Tibial artery (tissue), 4 donors: ENCODE results near the gene RXRA.

Experiments used
- DNase-seq, 2 donors: peaks; one replicate each; pipeline ENCODE4 v3.0.0-alpha.2; 2019
- H3K27ac ChIP-seq, 2 donors: fragments of 200-600 bp; sonication (generic) in 1 of 2; 1 replicate in 1 of 2; 2 replicates in 1 of 2; pipeline ENCODE4 v1.5.1; 2018 to 2019; ENCODE audit warnings: mild to moderate bottlenecking in 1 of 2
- H3K27me3 ChIP-seq, 2 donors: fragments of 200-600 bp; sonication (generic) in 1 of 2; one replicate each; pipeline versions ENCODE4 v1.5.1 to v1.6.0; 2016 to 2019
- H3K36me3 ChIP-seq, 3 donors: fragments of 200-600 bp; sonication (generic) in 2 of 3; one replicate each; pipeline ENCODE4 v1.5.1; 2016 to 2019; ENCODE audit warnings: mild to moderate bottlenecking in 2 of 3
- H3K4me1 ChIP-seq, 4 donors: fragments of 200-600 bp; sonication (generic) in 2 of 4; 1 replicate in 3 of 4; 2 replicates in 1 of 4; pipeline ENCODE4 v1.5.1; 2016 to 2019
- H3K4me3 ChIP-seq, 2 donors: fragments of 200-600 bp; sonication (generic) in 1 of 2; 1 replicate in 1 of 2; 2 replicates in 1 of 2; pipeline ENCODE4 v1.5.1; 2018 to 2019; ENCODE audit warnings: mild to moderate bottlenecking in 2 of 2
- H3K9me3 ChIP-seq, 3 donors: fragments of 200-600 bp; sonication (generic) in 1 of 3; one replicate each; pipeline ENCODE4 v1.5.1; 2016 to 2019
- intact Hi-C: fragments of 100-400 bp; cut with DNase I; formaldehyde crosslinking; loops from one replicate; pipeline ENCODE4 v1.15.0; 2023; ENCODE audit warnings: low total_unique reads
- TF ChIP-seq, protein P1 (sequence below), 2 experiments: fragments of 200-600 bp in 1 of 2; fragments of 450-650 bp in 1 of 2; IDR thresholded peaks; one replicate each; pipeline ENCODE4 v1.5.1; 2017 to 2019; ENCODE audit warnings: antibody characterized with exemption in 2 of 2, mild to moderate bottlenecking in 1 of 2, moderate library complexity in 1 of 2

Gene RXRA

GRCh38 chr9:134428559-134428958 lies 102.3 kb downstream of the RXRA start:
- TF ChIP-seq, protein P1, sequence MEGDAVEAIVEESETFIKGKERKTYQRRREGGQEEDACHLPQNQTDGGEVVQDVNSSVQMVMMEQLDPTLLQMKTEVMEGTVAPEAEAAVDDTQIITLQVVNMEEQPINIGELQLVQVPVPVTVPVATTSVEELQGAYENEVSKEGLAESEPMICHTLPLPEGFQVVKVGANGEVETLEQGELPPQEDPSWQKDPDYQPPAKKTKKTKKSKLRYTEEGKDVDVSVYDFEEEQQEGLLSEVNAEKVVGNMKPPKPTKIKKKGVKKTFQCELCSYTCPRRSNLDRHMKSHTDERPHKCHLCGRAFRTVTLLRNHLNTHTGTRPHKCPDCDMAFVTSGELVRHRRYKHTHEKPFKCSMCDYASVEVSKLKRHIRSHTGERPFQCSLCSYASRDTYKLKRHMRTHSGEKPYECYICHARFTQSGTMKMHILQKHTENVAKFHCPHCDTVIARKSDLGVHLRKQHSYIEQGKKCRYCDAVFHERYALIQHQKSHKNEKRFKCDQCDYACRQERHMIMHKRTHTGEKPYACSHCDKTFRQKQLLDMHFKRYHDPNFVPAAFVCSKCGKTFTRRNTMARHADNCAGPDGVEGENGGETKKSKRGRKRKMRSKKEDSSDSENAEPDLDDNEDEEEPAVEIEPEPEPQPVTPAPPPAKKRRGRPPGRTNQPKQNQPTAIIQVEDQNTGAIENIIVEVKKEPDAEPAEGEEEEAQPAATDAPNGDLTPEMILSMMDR (IDR thresholded peaks at IDR 0.05), result no peak
- H3K36me3 ChIP-seq, result peaks cover 10 to 76% (median 59%) of the 10 kb centered on the region in 3 donors
- no peak overlapping the region for H3K4me3 ChIP-seq
- no peak for DNase-seq
- no peaks in the 10 kb centered on the region for H3K27me3 ChIP-seq
- H3K9me3 ChIP-seq, result no peaks in the 10 kb centered on the region
- intact Hi-C loops, result no loop called here
- H3K27ac ChIP-seq, result no peak overlapping the region
- H3K4me1 ChIP-seq, result peaks cover 6 to 27% (median 18%) of the 10 kb centered on the region in 4 donors

DNA sequence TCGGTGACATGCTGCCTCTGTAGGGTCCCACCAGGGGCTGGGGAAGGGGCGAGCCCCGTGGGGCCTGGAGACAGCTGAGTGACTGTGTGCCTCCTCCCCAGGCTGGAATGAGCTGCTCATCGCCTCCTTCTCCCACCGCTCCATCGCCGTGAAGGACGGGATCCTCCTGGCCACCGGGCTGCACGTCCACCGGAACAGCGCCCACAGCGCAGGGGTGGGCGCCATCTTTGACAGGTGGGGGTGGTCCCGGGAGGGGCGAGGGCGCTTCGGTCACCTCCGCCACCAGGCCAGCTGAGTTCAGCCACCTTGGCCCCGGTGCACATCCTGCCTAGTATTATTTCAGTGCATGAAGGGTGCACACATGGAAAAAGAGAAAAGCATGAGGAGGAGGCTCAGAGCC lies 102.8 kb downstream of the RXRA start:
- H3K27me3 ChIP-seq, result no peaks in the 10 kb centered on the region
- H3K9me3 ChIP-seq, result no peaks in the 10 kb centered on the region
- intact Hi-C loops, result no loop called here
- no peak overlapping the region for H3K27ac ChIP-seq
- peaks cover 6 to 31% (median 22%) of the 10 kb centered on the region in 4 donors for H3K4me1 ChIP-seq
- H3K4me3 ChIP-seq, result no peak overlapping the region
- TF ChIP-seq, protein P1 (IDR thresholded peaks at IDR 0.05), result no peak
- H3K36me3 ChIP-seq, result peaks cover 12 to 76% (median 60%) of the 10 kb centered on the region in 3 donors
- DNase-seq, result no peak

GRCh38 chr9:134429481-134429880 lies 103.2 kb downstream of the RXRA start:
- Histone ChIP-seq H3K27ac (no peak overlapping the region), H3K9me3 (no peaks in the 10 kb centered on the region), H3K4me3 (no peak overlapping the region), H3K36me3 (peaks cover 14 to 74% (median 60%) of the 10 kb centered on the region in 3 donors), H3K4me1 (peaks cover 6 to 36% (median 26%) of the 10 kb centered on the region in 4 donors), H3K27me3 (no peaks in the 10 kb centered on the region)
- DNase-seq, result no peak
- intact Hi-C loops, result no loop called here
- TF ChIP-seq, protein P1 (IDR thresholded peaks at IDR 0.05), result no peak

- no peak for DNase-seq
- TF ChIP-seq, protein P1 (IDR thresholded peaks at IDR 0.05), result no peak
- H3K4me3 ChIP-seq, result no peak overlapping the region
- H3K27ac ChIP-seq, result peak overlapping the region in 1 of 2 donors; percentile 86
- intact Hi-C loops, result loop anchor here (5.0 kb wide), 1 partner anchor 104 kb away; the partner anchor contains the start of gene RXRA
- peaks cover 12 to 51% (median 41%) of the 10 kb centered on the region in 4 donors for H3K4me1 ChIP-seq
- peaks cover 14 to 63% (median 48%) of the 10 kb centered on the region in 3 donors for H3K36me3 ChIP-seq
- H3K9me3 ChIP-seq, result no peaks in the 10 kb centered on the region
- no peaks in the 10 kb centered on the region for H3K27me3 ChIP-seq
Measured at GRCh38 chr9:134431095-134431494, 104.8 kb downstream of the RXRA start.

DNA sequence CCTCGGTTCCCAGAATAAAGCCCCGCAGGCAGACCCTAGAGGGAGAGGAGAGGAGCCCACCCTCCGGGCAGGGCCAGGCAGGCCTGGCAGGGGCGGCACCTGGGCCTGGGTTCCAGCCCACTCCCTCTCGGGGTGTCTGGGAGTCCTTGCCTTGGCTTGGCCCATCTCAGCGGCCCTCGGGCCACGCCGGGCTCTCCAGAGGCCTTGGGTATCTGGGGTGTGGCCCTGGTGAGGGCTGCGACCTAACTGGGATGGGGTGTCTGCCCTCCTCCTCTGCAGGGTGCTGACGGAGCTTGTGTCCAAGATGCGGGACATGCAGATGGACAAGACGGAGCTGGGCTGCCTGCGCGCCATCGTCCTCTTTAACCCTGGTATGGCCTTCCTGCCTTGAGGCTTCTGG lies 105.4 kb downstream of the RXRA start:
- no peak for DNase-seq
- H3K9me3 ChIP-seq, result no peaks in the 10 kb centered on the region
- H3K4me3 ChIP-seq, result no peak overlapping the region
- intact Hi-C loops, result loop anchor here (5.0 kb wide), 1 partner anchor 104 kb away; the partner anchor contains the start of gene RXRA
- H3K27ac ChIP-seq, result peak overlapping the region; percentile 71 to 86
- H3K36me3 ChIP-seq, result peaks cover 16 to 64% (median 50%) of the 10 kb centered on the region in 3 donors
- peaks cover 13 to 56% (median 45%) of the 10 kb centered on the region in 4 donors for H3K4me1 ChIP-seq
- TF ChIP-seq, protein P1 (IDR thresholded peaks at IDR 0.05), result no peak
- no peaks in the 10 kb centered on the region for H3K27me3 ChIP-seq
